HepG2 (cell line): ENCODE results near the gene CRYAA. TPM values are rescaled to one million over a fixed set of nuclear protein-coding genes. Genes with fewer than 3 reads are reported as not detected.

Source experiments
- ATAC-seq: fragments of 200-7000 bp; cut with Tn5 transposase; 3 replicates; pipeline ENCODE4 v1.9.1; 2020; ENCODE audit warnings: mild to moderate bottlenecking, moderate library complexity
- BruUV-seq: library from RNA; stranded (reverse); fragments of 400-500 nt; replicated peaks from 2 replicates; lab custom pipeline; 2021; lab: Mats Ljungman, UMichigan
- CTCF ChIA-PET: fragments of 300-600 bp; formaldehyde crosslinking; extraction: SDS; loops from one replicate; lab custom pipeline; 2021; ENCODE audit warnings: low total read pairs, inconsistent platforms, low intra/inter-chr PET ratio; lab: Yijun Ruan, JAX
- POLR2A ChIA-PET: fragments of 350-600 bp; sonication (Branson Sonifier 250); formaldehyde crosslinking; loops from one replicate; lab custom pipeline; 2020; ENCODE audit warnings: antibody characterized with exemption, inconsistent platforms; lab: Yijun Ruan, JAX
- DNase-seq: peaks from one replicate; pipeline ENCODE4 v3.0.0-alpha.2; 2015; ENCODE audit warnings: low spot score
- FAIRE-seq: peaks from 3 replicates; lab custom pipeline; 2011; peaks lifted over from hg19 to GRCh38; lab: Jason Lieb, UNC
- H2AFZ ChIP-seq: one replicate; pipeline ENCODE4 v1.6.1; 2011; ENCODE audit warnings: low read length, inconsistent platforms
- H3K27ac ChIP-seq: fragments of 300-600 bp; 3 replicates; pipeline ENCODE4 v1.8.0; 2011; ENCODE audit warnings: mixed run types, mild to moderate bottlenecking, mixed read lengths, low read length, inconsistent platforms; ENCODE audit not compliant: insufficient read depth; ENCODE audit errors: extremely low read length
- H3K27me3 ChIP-seq, 2 experiments: fragments of 200-600 bp in 1 of 2; 2 replicates in 1 of 2; 3 replicates in 1 of 2; pipeline versions ENCODE4 v1.6.0 to v1.8.0; 2011; ENCODE audit warnings: low read length in 2 of 2, mild to moderate bottlenecking in 2 of 2, moderate library complexity in 2 of 2, inconsistent platforms in 1 of 2; ENCODE audit not compliant: insufficient read depth in 2 of 2, control insufficient read depth in 1 of 2
- H3K36me3 ChIP-seq, 2 experiments: fragments of 200-600 bp in 1 of 2; replicated peaks in 1 of 2; 2 replicates in 1 of 2; 3 replicates in 1 of 2; pipeline versions ENCODE4 v1.5.1 to v1.8.0; 2011; ENCODE audit warnings: low read length in 2 of 2, inconsistent platforms in 1 of 2; ENCODE audit not compliant: insufficient read depth in 2 of 2, control insufficient read depth in 1 of 2
- H3K4me1 ChIP-seq: 2 replicates; pipeline ENCODE4 v1.5.1; 2012; ENCODE audit warnings: low read length, inconsistent platforms; ENCODE audit not compliant: insufficient read depth
- H3K4me2 ChIP-seq: 2 replicates; pipeline ENCODE4 v1.6.0; 2011; ENCODE audit warnings: low read depth, low read length, inconsistent platforms
- H3K4me3 ChIP-seq, 3 experiments: fragments of 200-600 bp in 1 of 3; sonication (generic), shearing (Covaris generic) in 1 of 3; replicated peaks in 1 of 3; 2 replicates each; pipeline ENCODE4 v1.5.1; 2011 to 2016; ENCODE audit warnings: low read length in 3 of 3, inconsistent platforms in 2 of 3, low read depth in 2 of 3, mild to moderate bottlenecking in 2 of 3, control low read depth in 1 of 3, mixed read lengths in 1 of 3; ENCODE audit not compliant: insufficient read depth in 1 of 3
- H3K79me2 ChIP-seq: one replicate; pipeline ENCODE4 v1.6.1; 2011; ENCODE audit warnings: low read length, inconsistent platforms; ENCODE audit not compliant: insufficient read depth
- H3K9ac ChIP-seq: 2 replicates; pipeline ENCODE4 v1.6.0; 2011; ENCODE audit warnings: mild to moderate bottlenecking, low read depth, low read length, inconsistent platforms; ENCODE audit not compliant: insufficient read depth
- H3K9me3 ChIP-seq: 2 replicates; pipeline ENCODE4 v1.5.1; 2012; ENCODE audit warnings: mild to moderate bottlenecking, low read length
- H4K20me1 ChIP-seq: 2 replicates; pipeline ENCODE4 v1.6.0; 2011; ENCODE audit warnings: inconsistent platforms, mild to moderate bottlenecking, low read length, moderate library complexity; ENCODE audit not compliant: insufficient read depth
- CHD4 ChIP-seq: fragments of 200-600 bp; sonication (generic); IDR thresholded peaks from 2 replicates; pipeline ENCODE4 v1.7.0; 2017; ENCODE audit warnings: mild to moderate bottlenecking, low read length, borderline replicate concordance
- KDM1A ChIP-seq: IDR thresholded peaks from 2 replicates; pipeline ENCODE4 v1.6.1; 2016; ENCODE audit warnings: missing compliant biosample characterization
- KIAA2018 ChIP-seq: sonication (generic); formaldehyde crosslinking; IDR thresholded peaks from 2 replicates; pipeline ENCODE4 v1.5.0; 2020; ENCODE audit warnings: mild to moderate bottlenecking, missing genetic modification reagents, borderline replicate concordance
- TBX3 ChIP-seq: fragments of 450-650 bp; IDR thresholded peaks from 2 replicates; pipeline ENCODE4 v1.6.1; 2017; ENCODE audit warnings: antibody characterized with exemption, mild to moderate bottlenecking, inconsistent platforms, borderline replicate concordance
- ZNF768 ChIP-seq: sonication (generic); formaldehyde crosslinking; IDR thresholded peaks from 2 replicates; pipeline ENCODE4 v1.4.0; 2020; ENCODE audit warnings: missing genetic modification reagents
- WGBS: methylation state at CpG from one replicate; pipeline ENCODE4 v1.1.6; 2017; ENCODE audit warnings: low lambda C conversion rate; 5-methylcytosine and 5-hydroxymethylcytosine counted together
- in situ Hi-C: cut with HindIII; loops from 2 replicates; pipeline ENCODE4 v1.10.0; 2017; ENCODE audit warnings: low pct_unique_long_range_greater_than_20kb; ENCODE audit not compliant: extremely low pct_ligation_motif_present
- intact Hi-C: fragments of 100-400 bp; cut with micrococcal nuclease; formaldehyde crosslinking; loops from one replicate; pipeline ENCODE4 v1.10.0; 2022; ENCODE audit not compliant: unreplicated experiment
- polyA plus RNA-seq, 8 experiments: library from polyadenylated mRNA; depleted of rRNA in 3 of 8; stranded (reverse) in 7 of 8; unstranded in 1 of 8; fragments of >200 nt; fragmentation: Illumina TruSeq in 4 of 8; extraction: Trizol in 4 of 8; gene quantifications; 2 replicates each; pipeline versions ENCODE4 v1.2.1 to v1.2.3, GENCODE V29; 2011 to 2016; ENCODE audit warnings: low read depth in 4 of 8, missing spikeins in 1 of 8, mixed read lengths in 1 of 8; ENCODE audit not compliant: insufficient read depth in 1 of 8
- total RNA-seq, 5 experiments: library from RNA; depleted of rRNA; stranded (reverse); fragments of >200 nt; fragmentation: Illumina TruSeq; extraction: Trizol; gene quantifications; 2 replicates each; pipeline ENCODE4 v1.2.3, GENCODE V29; 2016; ENCODE audit warnings: low read depth in 1 of 5
- TF ChIP-seq, protein P1 (sequence below): IDR thresholded peaks from 2 replicates; pipeline ENCODE4 v1.6.1; 2018; ENCODE audit warnings: missing genetic modification reagents

The CRYAA gene
- total and polyA plus RNA-seq, 2 of the 13 experiments (the other 11 are each of a cell fraction or from before 2014, with no cell fraction given), result 5.6 to 8.6 TPM

DNA sequence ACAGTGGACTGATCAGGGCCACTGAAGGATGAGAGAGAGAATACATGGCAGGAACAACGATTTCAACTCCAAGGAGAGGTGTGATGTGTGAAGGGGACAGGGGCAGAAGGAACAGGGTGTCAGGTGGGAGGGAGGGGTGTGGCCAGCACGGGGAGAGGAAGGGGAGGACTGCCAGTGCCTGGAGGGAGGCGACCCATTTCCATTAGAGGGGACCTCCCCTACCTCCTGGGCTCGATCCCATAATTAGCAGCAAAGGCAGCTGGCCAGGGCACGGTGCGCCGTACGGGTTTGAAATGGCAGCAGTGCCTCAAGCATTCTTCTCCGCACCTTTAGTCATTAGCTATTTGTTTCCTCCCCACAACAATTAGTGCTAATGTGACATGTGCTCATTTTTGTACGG is 22.7 kb downstream of the CRYAA start:
- ATAC-seq, result no peak
- H3K9me3 ChIP-seq, result no peaks in the 10 kb centered on the region
- no peak overlapping the region for H3K9ac ChIP-seq
- 60% methylated on average over 8 of the region's 10 CpGs for WGBS
- CTCF ChIA-PET, result no interaction called here
- no peak overlapping the region for H2AFZ ChIP-seq
- no peaks in the 10 kb centered on the region for H4K20me1 ChIP-seq
- BruUV-seq, result no TSS peak
- no peak overlapping the region for H3K4me3 ChIP-seq
- FAIRE-seq, result no peak
- intact Hi-C loops, result no loop called here
- TF ChIP-seq KIAA2018 (CRISPR knock-in tag), result no peak
- TF ChIP-seq ZNF768 (CRISPR knock-in tag), result no peak
- no peak for TF ChIP-seq KDM1A
- no peak for TF ChIP-seq TBX3
- no peak for TF ChIP-seq CHD4
- TF ChIP-seq, protein P1, sequence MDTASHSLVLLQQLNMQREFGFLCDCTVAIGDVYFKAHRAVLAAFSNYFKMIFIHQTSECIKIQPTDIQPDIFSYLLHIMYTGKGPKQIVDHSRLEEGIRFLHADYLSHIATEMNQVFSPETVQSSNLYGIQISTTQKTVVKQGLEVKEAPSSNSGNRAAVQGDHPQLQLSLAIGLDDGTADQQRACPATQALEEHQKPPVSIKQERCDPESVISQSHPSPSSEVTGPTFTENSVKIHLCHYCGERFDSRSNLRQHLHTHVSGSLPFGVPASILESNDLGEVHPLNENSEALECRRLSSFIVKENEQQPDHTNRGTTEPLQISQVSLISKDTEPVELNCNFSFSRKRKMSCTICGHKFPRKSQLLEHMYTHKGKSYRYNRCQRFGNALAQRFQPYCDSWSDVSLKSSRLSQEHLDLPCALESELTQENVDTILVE, result no peak
- in situ Hi-C loops, result no loop called here
- peaks cover 34% of the 10 kb centered on the region for H3K4me1 ChIP-seq
- H3K27ac ChIP-seq, result no peak overlapping the region
- POLR2A ChIA-PET, result interaction anchor here (1.1 kb wide), 1 partner anchor 77 kb away, joined by 4 read pairs; no protein-coding TSS in a partner anchor
- no peak for DNase-seq
- H3K79me2 ChIP-seq, result no peaks in the 10 kb centered on the region
- H3K27me3 ChIP-seq, result no peaks in the 10 kb centered on the region
- no peak overlapping the region for H3K4me2 ChIP-seq
- H3K36me3 ChIP-seq, result no peaks in the 10 kb centered on the region
